GM12892 (cell line): ENCODE results near the gene ADD3.

Experiments used
- DNase-seq: peaks from one replicate; pipeline ENCODE4 v3.0.0; 2011; ENCODE audit not compliant: insufficient read length
- FAIRE-seq: peaks from 2 replicates; lab custom pipeline; 2011; peaks lifted over from hg19 to GRCh38; lab: Jason Lieb, UNC
- POLR2A ChIP-seq: IDR thresholded peaks from 2 replicates; pipeline ENCODE4 v1.6.1; 2011; ENCODE audit warnings: low read depth, low read length, control low read depth
- POLR2AphosphoS5 ChIP-seq: IDR thresholded peaks from 2 replicates; pipeline ENCODE4 v1.6.1; 2011; ENCODE audit warnings: low read depth, low read length, control low read depth
- TAF1 ChIP-seq: IDR thresholded peaks from 2 replicates; pipeline ENCODE4 v1.6.1; 2011; ENCODE audit warnings: low read depth, mild to moderate bottlenecking, control low read depth, low read length, borderline replicate concordance

ADD3 gene

DNA sequence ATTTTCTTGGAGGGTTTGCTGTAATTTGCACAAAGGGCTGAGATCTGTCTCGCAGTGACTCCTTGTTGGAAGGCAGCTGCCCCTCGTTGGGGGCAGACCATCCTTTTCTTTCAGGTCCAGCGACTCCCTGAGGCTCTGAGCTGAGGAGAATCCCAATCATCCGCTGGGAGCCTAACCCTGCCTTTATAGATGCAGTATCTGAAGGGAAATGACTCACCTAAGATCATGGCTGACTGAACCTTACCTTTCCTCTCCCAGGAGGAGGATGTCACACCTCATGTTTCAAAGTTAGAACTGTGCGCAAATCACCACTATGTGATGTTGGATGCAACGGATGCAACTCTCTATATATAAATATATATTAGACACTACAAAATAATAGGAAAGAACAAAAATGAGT lies 163.2 kb downstream of the ADD3 start:
- no peak for TF ChIP-seq TAF1
- no peak for TF ChIP-seq POLR2AphosphoS5
- no peak for TF ChIP-seq POLR2A
- no peak for FAIRE-seq
- DNase-seq, result no peak

DNA sequence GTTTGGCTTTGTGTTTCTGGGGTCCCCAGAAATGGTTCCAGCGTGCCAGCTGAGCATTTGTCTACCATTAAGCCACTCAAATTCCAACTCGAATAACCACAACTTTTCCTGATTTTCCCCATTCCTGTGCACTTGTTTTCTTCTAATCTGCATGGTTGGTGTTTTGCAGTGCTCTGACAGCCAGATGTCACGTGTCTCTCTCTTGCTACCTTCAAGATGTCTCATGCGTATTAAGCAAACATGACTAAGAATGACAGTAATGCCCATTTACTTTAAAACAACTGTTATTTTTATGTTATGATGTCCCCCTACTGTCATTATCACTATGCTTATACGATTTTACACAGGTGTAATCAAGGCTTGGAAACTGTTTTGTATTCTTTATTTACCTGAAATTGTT lies 164.4 kb downstream of the ADD3 start:
- DNase-seq, result no peak
- no peak for FAIRE-seq
- no peak for TF ChIP-seq TAF1
- no peak for TF ChIP-seq POLR2AphosphoS5
- TF ChIP-seq POLR2A, result no peak

DNA sequence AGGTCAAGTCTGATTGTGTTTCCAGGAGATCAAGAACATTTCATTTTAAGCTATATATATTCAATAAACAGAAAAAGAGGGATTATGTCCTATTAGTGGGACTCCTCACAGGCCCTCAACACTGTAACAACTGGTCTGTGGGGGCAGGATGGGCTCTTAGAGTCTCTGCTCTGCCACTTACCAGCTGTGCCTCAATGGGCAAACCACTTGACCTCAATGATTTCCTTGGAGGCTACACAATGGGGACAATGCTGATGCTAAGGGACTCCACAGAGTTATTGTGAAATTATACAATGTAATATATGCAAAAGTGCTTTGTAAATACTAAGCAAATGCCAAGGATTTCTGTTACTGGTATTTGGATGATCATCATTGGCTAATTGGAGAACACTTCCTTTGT lies 166.4 kb downstream of the ADD3 start:
- FAIRE-seq (no peak), DNase-seq (no peak)
- TF ChIP-seq POLR2A (no peak), TAF1 (no peak), POLR2AphosphoS5 (no peak)

DNA sequence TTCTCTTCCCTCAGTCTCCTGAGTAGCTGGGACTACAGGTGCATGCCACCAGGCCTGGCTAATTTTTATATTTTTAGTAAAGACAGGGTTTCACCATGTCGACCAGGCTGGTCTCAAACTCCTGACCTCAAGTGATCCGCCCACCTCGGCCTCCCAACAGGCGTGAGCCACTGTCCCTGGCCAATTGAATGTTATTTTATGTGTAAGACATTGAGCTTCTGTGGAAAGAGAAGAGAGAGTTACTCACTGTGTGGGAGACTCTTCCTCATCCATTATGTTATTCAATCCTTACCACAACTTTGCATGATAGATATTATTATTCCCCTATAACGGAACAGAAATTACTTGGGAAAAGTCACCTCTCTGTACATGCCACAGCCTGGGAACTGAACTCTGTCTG lies 167.0 kb downstream of the ADD3 start:
- TF ChIP-seq POLR2A (no peak), POLR2AphosphoS5 (no peak)
- FAIRE-seq (no peak), DNase-seq (no peak)

DNA sequence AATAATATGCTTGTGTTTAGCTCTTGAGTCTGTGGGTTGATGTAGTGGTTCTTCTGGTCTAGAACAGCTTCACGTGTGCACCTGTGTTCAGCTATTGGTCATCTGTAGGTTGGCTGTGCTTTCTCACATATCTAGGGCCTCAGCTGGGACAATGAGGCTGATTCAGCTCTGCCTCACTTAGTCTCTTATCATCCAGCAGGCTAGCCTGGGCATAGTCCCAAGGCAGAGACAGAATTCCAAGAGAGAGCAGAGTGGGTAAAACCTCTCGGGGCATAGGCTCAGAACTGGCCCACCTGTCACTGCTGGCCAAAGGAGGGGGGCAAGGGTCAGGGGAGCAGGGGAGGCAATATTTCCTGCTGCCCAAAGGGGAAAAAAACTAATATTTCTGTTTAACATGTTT lies 167.6 kb downstream of the ADD3 start:
- TF ChIP-seq TAF1 (no peak), POLR2AphosphoS5 (no peak), POLR2A (no peak)
- no peak for DNase-seq
- FAIRE-seq, result no peak

DNA sequence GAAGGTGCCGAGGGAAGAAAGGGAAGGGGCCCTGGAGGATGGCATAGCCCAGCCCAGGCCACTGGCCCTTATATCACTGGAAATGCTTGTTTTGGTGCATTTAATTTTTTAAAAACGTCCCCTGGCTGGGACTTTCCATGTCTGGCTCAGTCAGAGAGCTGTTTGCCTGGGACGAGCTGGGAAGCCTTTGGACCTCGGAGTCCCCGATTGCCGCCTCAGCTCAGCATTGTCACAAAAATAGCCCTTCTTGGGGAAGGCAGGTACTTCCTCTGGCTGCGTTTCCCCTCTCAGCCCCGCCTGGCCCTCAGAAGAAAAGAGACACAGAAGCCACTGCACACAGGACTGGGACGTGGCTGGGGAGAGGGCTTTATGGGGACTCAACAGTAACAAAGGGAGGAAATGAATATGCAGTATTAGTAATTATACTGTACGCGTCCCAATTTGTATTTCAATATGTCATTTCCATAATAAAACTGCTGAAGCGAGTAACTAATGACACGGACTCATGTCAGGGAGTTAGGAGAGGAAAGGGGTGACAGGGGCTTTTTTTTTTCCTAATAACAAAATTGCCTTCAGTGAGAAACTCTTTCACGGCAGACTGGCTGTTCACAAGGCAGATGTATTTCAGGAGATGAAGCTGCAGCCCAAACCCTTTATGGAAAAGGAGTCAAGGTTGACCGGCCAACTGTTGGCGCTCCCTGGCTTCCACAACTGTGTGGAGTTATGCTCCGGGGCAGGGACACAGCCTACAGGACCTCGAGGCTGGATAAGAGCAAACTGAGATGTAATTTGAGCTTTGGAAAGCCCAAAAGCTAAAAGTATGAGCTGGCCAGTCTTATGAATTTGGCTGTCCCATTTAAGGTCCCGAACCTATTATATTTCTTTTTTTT lies 168.6 kb downstream of the ADD3 start:
- DNase-seq (no peak), FAIRE-seq (no peak)
- TF ChIP-seq TAF1 (no peak), POLR2A (no peak), POLR2AphosphoS5 (no peak)

DNA sequence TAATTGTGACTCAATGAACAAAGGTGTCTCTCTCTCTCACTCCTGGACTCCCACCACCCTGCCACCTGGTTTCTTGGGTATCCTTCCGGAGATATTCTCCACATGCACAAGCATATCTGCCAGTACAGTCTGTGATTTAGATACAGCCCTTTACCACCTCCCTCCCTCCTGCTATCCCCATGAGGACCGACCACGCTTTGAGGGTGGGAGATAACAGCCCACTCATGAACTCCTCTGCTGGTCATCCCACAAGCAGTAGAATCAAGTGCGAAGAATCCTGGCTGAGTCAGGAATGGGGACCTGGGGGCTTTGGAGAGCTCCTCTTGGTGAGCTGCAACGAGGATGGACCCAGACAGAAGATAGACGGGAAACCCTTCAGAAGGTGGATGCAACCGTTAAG lies 171.4 kb downstream of the ADD3 start:
- TF ChIP-seq POLR2A (no peak), POLR2AphosphoS5 (no peak), TAF1 (no peak)
- no peak for DNase-seq
- FAIRE-seq, result no peak

DNA sequence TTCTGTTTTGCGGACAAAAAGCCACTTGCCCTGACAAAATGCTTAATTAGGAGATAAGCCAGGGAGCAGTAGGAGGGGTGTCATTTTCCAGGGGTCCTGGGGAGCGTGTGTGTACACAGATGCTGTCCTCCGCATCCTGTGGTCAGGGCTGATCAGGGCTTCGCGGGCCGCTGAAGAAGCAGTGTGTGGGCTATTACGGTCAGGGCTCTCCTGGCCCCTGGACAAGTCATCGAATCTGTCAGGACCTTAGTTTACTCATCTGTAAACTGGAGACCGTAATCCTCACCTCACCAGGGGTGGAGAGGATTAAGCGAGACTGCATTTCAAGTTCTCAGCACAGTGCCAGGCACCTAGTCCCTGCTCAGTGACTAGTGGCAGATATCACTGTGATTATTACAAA lies 173.7 kb downstream of the ADD3 start:
- TF ChIP-seq POLR2A (no peak), POLR2AphosphoS5 (no peak), TAF1 (no peak)
- DNase-seq, result no peak
- no peak for FAIRE-seq

DNA sequence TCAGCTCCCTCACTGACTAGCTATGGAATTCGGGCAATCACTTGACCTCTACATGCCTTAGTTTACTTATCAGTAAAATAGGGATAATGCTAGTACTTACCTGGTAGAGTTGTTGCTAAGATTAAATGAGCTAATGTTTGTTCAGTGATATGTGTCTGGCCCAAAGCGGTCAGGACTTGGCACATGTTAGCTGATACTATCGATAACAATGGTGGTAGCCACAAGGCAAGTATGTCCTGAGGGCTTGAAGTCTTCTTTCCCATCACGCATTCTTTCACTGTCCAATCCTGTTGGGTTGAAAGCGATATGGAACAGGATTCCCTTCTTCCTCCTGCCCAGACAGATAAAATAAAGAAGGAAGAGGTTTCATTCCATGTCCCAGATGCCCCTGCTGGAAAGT lies 174.1 kb downstream of the ADD3 start:
- FAIRE-seq (no peak), DNase-seq (no peak)
- no peak for TF ChIP-seq TAF1
- no peak for TF ChIP-seq POLR2AphosphoS5
- TF ChIP-seq POLR2A, result no peak

DNA sequence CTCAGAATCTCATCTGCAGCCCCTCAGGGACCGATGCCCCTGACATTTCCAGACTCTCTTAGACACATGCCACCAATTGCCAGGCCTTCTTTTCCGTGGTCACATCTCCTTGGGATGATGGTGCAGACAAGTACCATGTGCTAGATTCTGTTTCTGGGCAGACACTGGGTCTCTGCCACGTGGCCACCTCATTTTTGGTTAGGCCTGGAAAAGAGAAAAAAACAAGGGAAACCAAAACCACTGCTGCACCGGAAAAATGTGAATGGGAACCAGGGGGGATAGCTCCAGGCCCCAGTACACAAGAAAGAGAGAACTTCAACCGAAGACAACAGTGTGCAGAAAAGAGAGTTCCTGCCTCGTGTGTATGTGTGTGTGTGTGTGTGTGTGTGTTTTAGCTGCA lies 176.6 kb downstream of the ADD3 start:
- FAIRE-seq (no peak), DNase-seq (no peak)
- no peak for TF ChIP-seq POLR2A
- TF ChIP-seq POLR2AphosphoS5, result no peak
